Measurements from ENCODE around the gene RETNLB. TPM values are rescaled to one million over a fixed set of nuclear protein-coding genes. Genes with fewer than 3 reads are reported as not detected.

Gene RETNLB
- total RNA-seq, 1 experiment from 2014 or later: not detected

DNA sequence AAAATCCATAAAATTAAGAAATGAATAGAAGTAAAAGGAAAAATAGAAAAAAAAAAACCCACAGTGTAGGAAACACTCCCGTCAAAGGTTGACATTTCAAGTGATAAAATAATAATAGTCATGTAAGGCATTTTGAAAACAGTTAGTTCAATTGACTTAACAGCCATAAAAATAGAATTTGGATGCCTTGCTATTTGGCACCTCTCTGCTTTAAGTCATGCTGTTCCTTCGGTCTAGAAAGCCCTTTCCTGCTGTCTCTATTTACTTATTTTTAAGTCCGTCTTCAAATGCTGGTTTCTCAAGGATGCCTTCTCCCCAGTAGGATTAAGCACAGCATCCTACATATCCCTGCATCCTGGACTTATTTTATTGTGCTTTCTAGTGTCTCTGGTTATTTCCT, 22.3 kb upstream of the RETNLB start:
- no peak for DNase-seq (ENCODE audit: low spot score)
- ATAC-seq: no peak
- no peak for TF ChIP-seq USF1 (CRISPR knock-in tag; IDR thresholded peaks at IDR 0.05)
- no peak for TF ChIP-seq ATF3 (CRISPR knock-in tag; conservative IDR thresholded peaks at IDR 0.05)
- no peak for TF ChIP-seq ESRRA (CRISPR knock-in tag; IDR thresholded peaks at IDR 0.05; ENCODE audit: borderline replicate concordance)
- no peak for TF ChIP-seq EMX1 (CRISPR knock-in tag; IDR thresholded peaks at IDR 0.05)
- TF ChIP-seq, protein P1, sequence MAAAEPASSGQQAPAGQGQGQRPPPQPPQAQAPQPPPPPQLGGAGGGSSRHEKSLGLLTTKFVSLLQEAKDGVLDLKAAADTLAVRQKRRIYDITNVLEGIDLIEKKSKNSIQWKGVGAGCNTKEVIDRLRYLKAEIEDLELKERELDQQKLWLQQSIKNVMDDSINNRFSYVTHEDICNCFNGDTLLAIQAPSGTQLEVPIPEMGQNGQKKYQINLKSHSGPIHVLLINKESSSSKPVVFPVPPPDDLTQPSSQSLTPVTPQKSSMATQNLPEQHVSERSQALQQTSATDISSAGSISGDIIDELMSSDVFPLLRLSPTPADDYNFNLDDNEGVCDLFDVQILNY (CRISPR knock-in tag; IDR thresholded peaks at IDR 0.05): no peak
- no peak for TF ChIP-seq ZBTB21 (CRISPR knock-in tag; IDR thresholded peaks at IDR 0.05; ENCODE audit: borderline replicate concordance)
- no peak for TF ChIP-seq NFE2L1 (CRISPR knock-in tag; IDR thresholded peaks at IDR 0.05)
- TF ChIP-seq ATF6 (CRISPR knock-in tag; IDR thresholded peaks at IDR 0.05): no peak
- TF ChIP-seq PREB (CRISPR knock-in tag; IDR thresholded peaks at IDR 0.05; ENCODE audit: borderline replicate concordance): no peak
- TF ChIP-seq MXD4 (CRISPR knock-in tag; IDR thresholded peaks at IDR 0.05; ENCODE audit: borderline replicate concordance): no peak
- no peak for TF ChIP-seq ERG (CRISPR knock-in tag; IDR thresholded peaks at IDR 0.05)
- TF ChIP-seq ZNF121 (CRISPR knock-in tag; IDR thresholded peaks at IDR 0.05): no peak
- no peak for TF ChIP-seq GRHL2 (CRISPR knock-in tag; IDR thresholded peaks at IDR 0.05; ENCODE audit: insufficient replicate concordance, severe bottlenecking)
- no peak for TF ChIP-seq ZNF671 (CRISPR knock-in tag; IDR thresholded peaks at IDR 0.05)
- TF ChIP-seq RORB (CRISPR knock-in tag; IDR thresholded peaks at IDR 0.05): no peak
- TF ChIP-seq JAZF1 (CRISPR knock-in tag; IDR thresholded peaks at IDR 0.05): no peak
- TF ChIP-seq NR1H2 (CRISPR knock-in tag; IDR thresholded peaks at IDR 0.05): no peak
- Mint-ChIP-seq H3K9me3 (no peaks in the 10 kb centered on the region), H3K27ac (no peak overlapping the region), H3K36me3 (no peaks in the 10 kb centered on the region), H3K4me3 (no peak overlapping the region), H3K27me3 (ENCODE audit: low read depth) (no peaks in the 10 kb centered on the region), H3K4me1 (peaks cover 6% of the 10 kb centered on the region)
- ChIA-PET POLR2A (no interaction called here), CTCF (no interaction called here)

- ChIA-PET CTCF (no interaction called here), POLR2A (no interaction called here)
- no peaks in the 10 kb centered on the region for H3K9me3 Mint-ChIP-seq
- H3K27ac Mint-ChIP-seq: no peak overlapping the region
- H3K4me1 Mint-ChIP-seq: peaks cover 6% of the 10 kb centered on the region
- no peaks in the 10 kb centered on the region for H3K36me3 Mint-ChIP-seq
- no peak for DNase-seq (ENCODE audit: low spot score)
- H3K27me3 Mint-ChIP-seq (ENCODE audit: low read depth): no peaks in the 10 kb centered on the region
- no peak overlapping the region for H3K4me3 Mint-ChIP-seq
- no peak for ATAC-seq
- TF ChIP-seq PREB (CRISPR knock-in tag; IDR thresholded peaks at IDR 0.05; ENCODE audit: borderline replicate concordance): no peak
- no peak for TF ChIP-seq HMGXB4 (CRISPR knock-in tag; IDR thresholded peaks at IDR 0.05)
- TF ChIP-seq E2F4 (CRISPR knock-in tag; IDR thresholded peaks at IDR 0.05; ENCODE audit: borderline replicate concordance, low read depth): no peak
- TF ChIP-seq, protein P2, sequence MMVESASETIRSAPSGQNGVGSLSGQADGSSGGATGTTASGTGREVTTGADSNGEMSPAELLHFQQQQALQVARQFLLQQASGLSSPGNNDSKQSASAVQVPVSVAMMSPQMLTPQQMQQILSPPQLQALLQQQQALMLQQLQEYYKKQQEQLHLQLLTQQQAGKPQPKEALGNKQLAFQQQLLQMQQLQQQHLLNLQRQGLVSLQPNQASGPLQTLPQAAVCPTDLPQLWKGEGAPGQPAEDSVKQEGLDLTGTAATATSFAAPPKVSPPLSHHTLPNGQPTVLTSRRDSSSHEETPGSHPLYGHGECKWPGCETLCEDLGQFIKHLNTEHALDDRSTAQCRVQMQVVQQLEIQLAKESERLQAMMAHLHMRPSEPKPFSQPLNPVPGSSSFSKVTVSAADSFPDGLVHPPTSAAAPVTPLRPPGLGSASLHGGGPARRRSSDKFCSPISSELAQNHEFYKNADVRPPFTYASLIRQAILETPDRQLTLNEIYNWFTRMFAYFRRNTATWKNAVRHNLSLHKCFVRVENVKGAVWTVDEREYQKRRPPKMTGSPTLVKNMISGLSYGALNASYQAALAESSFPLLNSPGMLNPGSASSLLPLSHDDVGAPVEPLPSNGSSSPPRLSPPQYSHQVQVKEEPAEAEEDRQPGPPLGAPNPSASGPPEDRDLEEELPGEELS (CRISPR knock-in tag; IDR thresholded peaks at IDR 0.05): no peak
- no peak for TF ChIP-seq GABPB1 (CRISPR knock-in tag; IDR thresholded peaks at IDR 0.05)
- TF ChIP-seq USF1 (CRISPR knock-in tag; IDR thresholded peaks at IDR 0.05): no peak
- TF ChIP-seq RELA (CRISPR knock-in tag; IDR thresholded peaks at IDR 0.05; ENCODE audit: borderline replicate concordance): no peak
These were observed 18.4 kb upstream of the RETNLB start for GRCh38 chr3:108775649-108776048.
